Fibroblast of lung (primary cell): Measurements from ENCODE around the gene MLF1. TPM values are rescaled to one million over a fixed set of nuclear protein-coding genes. Genes with fewer than 3 reads are reported as not detected.

Experiments used
- DNase-seq, 2 donors: peaks; one replicate each; pipeline versions ENCODE4 v3.0.0 to v3.0.0-alpha.2; 2010; ENCODE audit warnings: low read depth in 2 of 2
- H2AFZ ChIP-seq: 2 replicates; pipeline ENCODE4 v1.5.1; 2012; ENCODE audit warnings: low read length, control low read depth, inconsistent platforms
- H3K27ac ChIP-seq: 2 replicates; pipeline ENCODE4 v1.5.1; 2011; ENCODE audit warnings: low read length, control low read depth; ENCODE audit not compliant: insufficient read depth
- H3K27me3 ChIP-seq: 2 replicates; pipeline ENCODE4 v1.5.1; 2011; ENCODE audit warnings: mild to moderate bottlenecking, low read length; ENCODE audit not compliant: control insufficient read depth, insufficient read depth
- H3K36me3 ChIP-seq: 2 replicates; pipeline ENCODE4 v1.5.1; 2011; ENCODE audit warnings: low read length; ENCODE audit not compliant: control insufficient read depth, insufficient read depth
- H3K4me1 ChIP-seq: 2 replicates; pipeline ENCODE4 v1.5.1; 2011; ENCODE audit warnings: low read length; ENCODE audit not compliant: control insufficient read depth, insufficient read depth; ENCODE audit errors: extremely low read depth
- H3K4me2 ChIP-seq: 2 replicates; pipeline ENCODE4 v1.5.1; 2011; ENCODE audit warnings: low read length, control low read depth; ENCODE audit not compliant: insufficient read depth; ENCODE audit errors: extremely low read depth
- H3K4me3 ChIP-seq, 4 experiments: fragments of 200-600 bp in 1 of 4; sonication (generic) in 1 of 4; replicated peaks in 1 of 4; 2 replicates each; pipeline ENCODE4 v1.5.1; 2011 to 2016; ENCODE audit warnings: low read length in 4 of 4, low read depth in 3 of 4, mild to moderate bottlenecking in 3 of 4, control low read depth in 2 of 4, inconsistent platforms in 1 of 4, mixed read lengths in 1 of 4; ENCODE audit not compliant: insufficient read depth in 1 of 4; ENCODE audit errors: control extremely low read depth in 1 of 4
- H3K79me2 ChIP-seq: 2 replicates; pipeline ENCODE4 v1.5.1; 2012; ENCODE audit warnings: mild to moderate bottlenecking, low read length, inconsistent platforms; ENCODE audit not compliant: control insufficient read depth, insufficient read depth
- H3K9ac ChIP-seq: 2 replicates; pipeline ENCODE4 v1.5.1; 2011; ENCODE audit warnings: mild to moderate bottlenecking, low read length, control low read depth; ENCODE audit not compliant: insufficient read depth
- H3K9me3 ChIP-seq: 2 replicates; pipeline ENCODE4 v1.5.1; 2012; ENCODE audit warnings: low read depth, low read length; ENCODE audit not compliant: control insufficient read depth, insufficient read depth
- H4K20me1 ChIP-seq: 2 replicates; pipeline ENCODE4 v1.5.1; 2011; ENCODE audit warnings: low read length; ENCODE audit not compliant: control insufficient read depth, insufficient read depth; ENCODE audit errors: extremely low read depth
- EZH2 ChIP-seq: IDR thresholded peaks from 2 replicates; pipeline ENCODE4 v1.5.1; 2012; ENCODE audit warnings: low read length, control low read depth, mild to moderate bottlenecking; ENCODE audit errors: missing control alignments
- polyA plus RNA-seq, 2 donors: library from polyadenylated mRNA; depleted of rRNA in 1 of 2; stranded (reverse) in 1 of 2; unstranded in 1 of 2; fragments of >200 nt; gene quantifications; 2 replicates each; pipeline ENCODE4 v1.2.1, GENCODE V29; 2011 to 2012; ENCODE audit warnings: missing spikeins in 1 of 2
- total RNA-seq: library from RNA; depleted of rRNA; stranded (reverse); fragments of >200 nt; gene quantifications from 2 replicates; pipeline ENCODE4 v1.2.1, GENCODE V29; 2014
- TF ChIP-seq, protein P1 (sequence below), 2 donors: IDR thresholded peaks in 1 of 2; conservative IDR thresholded peaks in 1 of 2; 1 replicate in 1 of 2; 2 replicates in 1 of 2; pipeline ENCODE4 v1.5.1; 2011 to 2012; ENCODE audit warnings: low read length in 2 of 2, control low read depth in 1 of 2, inconsistent platforms in 1 of 2, low read depth in 1 of 2, mild to moderate bottlenecking in 1 of 2

The MLF1 gene
- total and polyA plus RNA-seq, 2 donors (not counting 1 experiment from before 2014, with no cell fraction given) = 6.9 to 7.9 TPM

DNA sequence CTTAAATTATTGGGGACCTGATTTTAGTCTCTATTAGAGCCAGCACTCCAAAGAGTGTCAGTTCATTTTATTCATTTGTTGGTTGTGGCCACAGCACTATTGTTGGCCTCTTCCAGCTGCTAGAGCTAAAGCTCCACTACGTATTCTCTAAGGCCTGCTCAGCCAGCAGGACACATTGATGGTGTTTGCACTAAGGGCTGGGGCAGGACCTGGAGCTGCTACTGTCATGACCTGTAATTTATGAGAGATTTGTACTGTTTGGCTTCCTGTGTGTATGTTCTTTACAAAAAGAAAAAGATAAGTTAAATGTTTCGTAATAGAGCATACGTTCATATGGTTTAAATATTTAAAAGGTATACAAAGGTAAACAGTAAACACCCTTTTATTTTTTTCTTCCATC lies 81.5 kb downstream of the MLF1 start:
- no peak for DNase-seq
- H2AFZ ChIP-seq = no peak overlapping the region
- no peaks in the 10 kb centered on the region for H3K27me3 ChIP-seq
- H3K4me1 ChIP-seq = no peaks in the 10 kb centered on the region
- no peak overlapping the region for H3K4me3 ChIP-seq
- H3K79me2 ChIP-seq = no peaks in the 10 kb centered on the region
- TF ChIP-seq, protein P1, sequence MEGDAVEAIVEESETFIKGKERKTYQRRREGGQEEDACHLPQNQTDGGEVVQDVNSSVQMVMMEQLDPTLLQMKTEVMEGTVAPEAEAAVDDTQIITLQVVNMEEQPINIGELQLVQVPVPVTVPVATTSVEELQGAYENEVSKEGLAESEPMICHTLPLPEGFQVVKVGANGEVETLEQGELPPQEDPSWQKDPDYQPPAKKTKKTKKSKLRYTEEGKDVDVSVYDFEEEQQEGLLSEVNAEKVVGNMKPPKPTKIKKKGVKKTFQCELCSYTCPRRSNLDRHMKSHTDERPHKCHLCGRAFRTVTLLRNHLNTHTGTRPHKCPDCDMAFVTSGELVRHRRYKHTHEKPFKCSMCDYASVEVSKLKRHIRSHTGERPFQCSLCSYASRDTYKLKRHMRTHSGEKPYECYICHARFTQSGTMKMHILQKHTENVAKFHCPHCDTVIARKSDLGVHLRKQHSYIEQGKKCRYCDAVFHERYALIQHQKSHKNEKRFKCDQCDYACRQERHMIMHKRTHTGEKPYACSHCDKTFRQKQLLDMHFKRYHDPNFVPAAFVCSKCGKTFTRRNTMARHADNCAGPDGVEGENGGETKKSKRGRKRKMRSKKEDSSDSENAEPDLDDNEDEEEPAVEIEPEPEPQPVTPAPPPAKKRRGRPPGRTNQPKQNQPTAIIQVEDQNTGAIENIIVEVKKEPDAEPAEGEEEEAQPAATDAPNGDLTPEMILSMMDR (conservative IDR thresholded peaks at IDR 0.05 in 1 of 2, IDR thresholded peaks at IDR 0.05 in 1 of 2; ENCODE audit: low read depth in 1 of 2, low read length in 2 of 2) = no peak
- TF ChIP-seq EZH2 = no peak
- H3K9me3 ChIP-seq = no peaks in the 10 kb centered on the region
- H3K27ac ChIP-seq = no peak overlapping the region
- H3K4me2 ChIP-seq = no peak overlapping the region
- H3K9ac ChIP-seq = no peak overlapping the region
- no peaks in the 10 kb centered on the region for H4K20me1 ChIP-seq
- peaks cover 5% of the 10 kb centered on the region for H3K36me3 ChIP-seq

Other genes with a start within 250 kb of the MLF1 start
- 27.7 and 38.6 TPM in 2 replicates for gene GFM1, start 73.3 kb downstream of the MLF1 start, total RNA-seq
- 30.5 and 31.4 TPM in 2 replicates for gene GFM1, start 73.3 kb downstream of the MLF1 start, polyA plus RNA-seq
- gene LXN, start 101.5 kb downstream of the MLF1 start, total RNA-seq = 168 and 495 TPM in 2 replicates
- gene LXN, start 101.5 kb downstream of the MLF1 start, polyA plus RNA-seq = 162 and 172 TPM in 2 replicates
- gene RARRES1, start 161.3 kb downstream of the MLF1 start, total RNA-seq = 93.3 and 547 TPM in 2 replicates
- 26.2 and 27.7 TPM in 2 replicates for gene RARRES1, start 161.3 kb downstream of the MLF1 start, polyA plus RNA-seq
- 117 and 159 TPM in 2 replicates for gene MFSD1, start 230.9 kb downstream of the MLF1 start, total RNA-seq
- gene MFSD1, start 230.9 kb downstream of the MLF1 start, polyA plus RNA-seq = 103 and 127 TPM in 2 replicates